ENCODE measurements around the gene SCN7A. TPM values are rescaled to one million over a fixed set of nuclear protein-coding genes. Genes with fewer than 3 reads are reported as not detected.
A peak's percentile ranks its signal among the peaks of the same experiment; 100 is the strongest.

SCN7A gene
- polyA plus RNA-seq, 1 donor (not counting 4 experiments of a cell fraction or from before 2014, with no cell fraction given) = not detected

DNA sequence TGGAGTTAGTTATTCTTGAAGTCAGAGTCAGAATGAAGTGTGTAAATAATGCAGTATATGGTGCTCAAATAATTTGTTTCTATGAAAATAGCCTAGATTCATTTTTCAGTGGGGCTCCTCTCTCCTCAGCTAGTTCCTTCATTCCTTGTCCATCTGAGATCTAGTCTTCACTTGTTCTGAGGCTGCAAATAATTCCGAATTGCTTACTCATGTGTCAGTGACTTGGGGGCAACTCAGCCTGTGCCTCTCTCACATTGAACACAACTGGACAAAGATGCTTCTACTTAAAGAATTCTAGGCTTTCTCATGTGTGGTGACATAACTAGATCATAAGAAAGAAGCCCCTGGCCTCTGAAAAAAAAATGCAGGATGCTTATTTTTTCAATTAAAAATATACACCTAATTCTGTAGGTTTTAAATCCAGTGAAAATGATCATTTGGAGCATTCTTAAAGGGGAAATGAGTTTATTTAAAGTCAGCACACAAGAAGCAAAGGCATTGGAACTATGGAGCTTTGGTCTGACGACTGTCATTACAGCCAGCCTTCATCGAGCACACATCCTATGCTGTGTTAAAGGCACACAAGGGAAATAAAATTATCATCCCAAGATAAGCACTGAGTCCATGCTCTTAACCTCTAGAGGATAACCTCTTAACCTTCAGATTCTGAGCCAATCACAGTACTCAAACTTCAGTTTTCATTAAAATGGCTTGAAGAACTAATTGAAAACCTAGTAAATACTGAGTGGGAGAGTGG, 24.8 kb upstream of the SCN7A start:
- TF ChIP-seq, protein P1, sequence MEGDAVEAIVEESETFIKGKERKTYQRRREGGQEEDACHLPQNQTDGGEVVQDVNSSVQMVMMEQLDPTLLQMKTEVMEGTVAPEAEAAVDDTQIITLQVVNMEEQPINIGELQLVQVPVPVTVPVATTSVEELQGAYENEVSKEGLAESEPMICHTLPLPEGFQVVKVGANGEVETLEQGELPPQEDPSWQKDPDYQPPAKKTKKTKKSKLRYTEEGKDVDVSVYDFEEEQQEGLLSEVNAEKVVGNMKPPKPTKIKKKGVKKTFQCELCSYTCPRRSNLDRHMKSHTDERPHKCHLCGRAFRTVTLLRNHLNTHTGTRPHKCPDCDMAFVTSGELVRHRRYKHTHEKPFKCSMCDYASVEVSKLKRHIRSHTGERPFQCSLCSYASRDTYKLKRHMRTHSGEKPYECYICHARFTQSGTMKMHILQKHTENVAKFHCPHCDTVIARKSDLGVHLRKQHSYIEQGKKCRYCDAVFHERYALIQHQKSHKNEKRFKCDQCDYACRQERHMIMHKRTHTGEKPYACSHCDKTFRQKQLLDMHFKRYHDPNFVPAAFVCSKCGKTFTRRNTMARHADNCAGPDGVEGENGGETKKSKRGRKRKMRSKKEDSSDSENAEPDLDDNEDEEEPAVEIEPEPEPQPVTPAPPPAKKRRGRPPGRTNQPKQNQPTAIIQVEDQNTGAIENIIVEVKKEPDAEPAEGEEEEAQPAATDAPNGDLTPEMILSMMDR (optimal IDR thresholded peaks at IDR 0.05 in 1 of 3, IDR thresholded peaks at IDR 0.05 in 1 of 3, conservative IDR thresholded peaks at IDR 0.05 in 1 of 3; ENCODE audit: extremely low read depth in 1 of 3, insufficient read depth in 2 of 3, low read length in 3 of 3) = no peak
- TF ChIP-seq EZH2 (IDR thresholded peaks at IDR 0.05; ENCODE audit: low read length) = no peak
- no peaks in the 10 kb centered on the region for H3K9me3 ChIP-seq (ENCODE audit: control insufficient read depth, low read depth, low read length)
- H3K79me2 ChIP-seq (ENCODE audit: control insufficient read depth, insufficient read depth, low read length) = no peaks in the 10 kb centered on the region
- no peak overlapping the region for H3K9ac ChIP-seq (ENCODE audit: control insufficient read depth, extremely low read depth, insufficient read depth, low read length)
- no peak for DNase-seq (ENCODE audit: low read depth, low spot score)
- no peaks in the 10 kb centered on the region for H4K20me1 ChIP-seq (ENCODE audit: control insufficient read depth, extremely low read depth, insufficient read depth, low read length)
- H3K4me1 ChIP-seq (ENCODE audit: control insufficient read depth, extremely low read depth, insufficient read depth, low read length) = peaks cover 5% of the 10 kb centered on the region
- H3K27me3 ChIP-seq (ENCODE audit: control insufficient read depth, extremely low read depth, insufficient read depth, low read length) = no peaks in the 10 kb centered on the region
- H3K4me3 ChIP-seq (ENCODE audit: control insufficient read depth in 2 of 3, extremely low read depth in 1 of 3, insufficient read depth in 2 of 3, low read depth in 1 of 3, low read length in 3 of 3) = no peak overlapping the region
- H3K9me1 ChIP-seq (ENCODE audit: control insufficient read depth, extremely low read depth, insufficient read depth, low read length) = no peaks in the 10 kb centered on the region
- peak; percentile 48 for FAIRE-seq
- no peak overlapping the region for H2AFZ ChIP-seq (ENCODE audit: control insufficient read depth, low read length)
- H3K36me3 ChIP-seq (ENCODE audit: control insufficient read depth in 2 of 2, extremely low read depth in 1 of 2, insufficient read depth in 2 of 2, low read length in 2 of 2) = no peaks in the 10 kb centered on the region
- no peak overlapping the region for H3K27ac ChIP-seq (ENCODE audit: control insufficient read depth, insufficient read depth, low read length)
- H3K4me2 ChIP-seq (ENCODE audit: control insufficient read depth, extremely low read depth, insufficient read depth, low read depth, low read length) = no peak overlapping the region
- dilution Hi-C loops (cut with MboI; ENCODE audit: extremely low pct_ligation_motif_present, low sequenced_read_pairs) = no loop called here

DNA sequence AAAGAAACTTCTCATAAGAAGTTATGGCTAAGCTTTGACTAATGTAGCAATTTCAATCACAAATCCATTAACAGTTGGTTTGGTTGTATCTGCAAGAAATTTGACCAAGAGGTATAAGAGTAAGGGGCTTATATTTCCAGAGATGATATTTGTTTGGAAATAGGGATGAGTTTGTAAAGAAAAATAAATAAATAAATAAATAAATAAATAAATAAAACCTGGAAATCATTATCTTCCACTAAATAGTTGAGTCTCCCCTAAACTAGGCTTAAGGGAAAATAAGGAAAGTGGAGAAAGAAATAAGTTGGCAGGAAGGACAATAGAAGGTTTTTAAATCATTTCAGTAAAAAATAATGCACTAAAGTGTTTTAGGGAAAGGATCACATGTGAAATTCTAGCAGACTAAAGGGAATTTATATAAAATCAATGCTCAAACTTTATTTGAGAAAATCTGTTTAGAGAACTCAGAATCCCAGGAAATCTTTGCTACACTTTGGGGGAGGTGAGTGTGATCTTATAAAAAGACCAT, 23.5 kb upstream of the SCN7A start:
- H3K27me3 ChIP-seq (ENCODE audit: control insufficient read depth, extremely low read depth, insufficient read depth, low read length) = no peaks in the 10 kb centered on the region
- no peak for TF ChIP-seq EZH2 (IDR thresholded peaks at IDR 0.05; ENCODE audit: low read length)
- TF ChIP-seq, protein P1 (optimal IDR thresholded peaks at IDR 0.05 in 1 of 3, IDR thresholded peaks at IDR 0.05 in 1 of 3, conservative IDR thresholded peaks at IDR 0.05 in 1 of 3; ENCODE audit: extremely low read depth in 1 of 3, insufficient read depth in 2 of 3, low read length in 3 of 3) = no peak
- no peaks in the 10 kb centered on the region for H4K20me1 ChIP-seq (ENCODE audit: control insufficient read depth, extremely low read depth, insufficient read depth, low read length)
- H2AFZ ChIP-seq (ENCODE audit: control insufficient read depth, low read length) = no peak overlapping the region
- H3K9me3 ChIP-seq (ENCODE audit: control insufficient read depth, low read depth, low read length) = no peaks in the 10 kb centered on the region
- FAIRE-seq (no peak), DNase-seq (ENCODE audit: low read depth, low spot score) (no peak)
- no peak overlapping the region for H3K4me3 ChIP-seq (ENCODE audit: control insufficient read depth in 2 of 3, extremely low read depth in 1 of 3, insufficient read depth in 2 of 3, low read depth in 1 of 3, low read length in 3 of 3)
- no peak overlapping the region for H3K27ac ChIP-seq (ENCODE audit: control insufficient read depth, insufficient read depth, low read length)
- dilution Hi-C loops (cut with MboI; ENCODE audit: extremely low pct_ligation_motif_present, low sequenced_read_pairs) = no loop called here
- H3K9ac ChIP-seq (ENCODE audit: control insufficient read depth, extremely low read depth, insufficient read depth, low read length) = no peak overlapping the region
- no peak overlapping the region for H3K4me2 ChIP-seq (ENCODE audit: control insufficient read depth, extremely low read depth, insufficient read depth, low read depth, low read length)
- no peaks in the 10 kb centered on the region for H3K79me2 ChIP-seq (ENCODE audit: control insufficient read depth, insufficient read depth, low read length)
- H3K4me1 ChIP-seq (ENCODE audit: control insufficient read depth, extremely low read depth, insufficient read depth, low read length) = peaks cover 5% of the 10 kb centered on the region
- no peaks in the 10 kb centered on the region for H3K9me1 ChIP-seq (ENCODE audit: control insufficient read depth, extremely low read depth, insufficient read depth, low read length)
- H3K36me3 ChIP-seq (ENCODE audit: control insufficient read depth in 2 of 2, extremely low read depth in 1 of 2, insufficient read depth in 2 of 2, low read length in 2 of 2) = no peaks in the 10 kb centered on the region
